Astrocyte of the cerebellum (primary cell): ENCODE results near the gene TCP11.

Experiments used
- DNase-seq: peaks from one replicate; pipeline ENCODE4 v3.0.0-alpha.2; 2011; ENCODE audit warnings: low read depth
- H3K4me3 ChIP-seq: 2 replicates; pipeline ENCODE4 v1.5.1; 2011; ENCODE audit warnings: mild to moderate bottlenecking, low read depth, low read length, moderate library complexity
- in situ Hi-C: cut with HindIII; loops from 2 replicates; pipeline ENCODE4 v1.10.0; 2017; ENCODE audit warnings: low sequenced_read_pairs
- TF ChIP-seq, protein P1 (sequence below): IDR thresholded peaks from 2 replicates; pipeline ENCODE4 v1.5.1; 2012; ENCODE audit warnings: low read length, low read depth, moderate library complexity, mild to moderate bottlenecking; ENCODE audit errors: missing control alignments

Gene TCP11

GRCh38 chr6:35105078-35105477 is 36.1 kb downstream of the TCP11 start:
- H3K4me3 ChIP-seq, result no peak overlapping the region
- TF ChIP-seq, protein P1, sequence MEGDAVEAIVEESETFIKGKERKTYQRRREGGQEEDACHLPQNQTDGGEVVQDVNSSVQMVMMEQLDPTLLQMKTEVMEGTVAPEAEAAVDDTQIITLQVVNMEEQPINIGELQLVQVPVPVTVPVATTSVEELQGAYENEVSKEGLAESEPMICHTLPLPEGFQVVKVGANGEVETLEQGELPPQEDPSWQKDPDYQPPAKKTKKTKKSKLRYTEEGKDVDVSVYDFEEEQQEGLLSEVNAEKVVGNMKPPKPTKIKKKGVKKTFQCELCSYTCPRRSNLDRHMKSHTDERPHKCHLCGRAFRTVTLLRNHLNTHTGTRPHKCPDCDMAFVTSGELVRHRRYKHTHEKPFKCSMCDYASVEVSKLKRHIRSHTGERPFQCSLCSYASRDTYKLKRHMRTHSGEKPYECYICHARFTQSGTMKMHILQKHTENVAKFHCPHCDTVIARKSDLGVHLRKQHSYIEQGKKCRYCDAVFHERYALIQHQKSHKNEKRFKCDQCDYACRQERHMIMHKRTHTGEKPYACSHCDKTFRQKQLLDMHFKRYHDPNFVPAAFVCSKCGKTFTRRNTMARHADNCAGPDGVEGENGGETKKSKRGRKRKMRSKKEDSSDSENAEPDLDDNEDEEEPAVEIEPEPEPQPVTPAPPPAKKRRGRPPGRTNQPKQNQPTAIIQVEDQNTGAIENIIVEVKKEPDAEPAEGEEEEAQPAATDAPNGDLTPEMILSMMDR, result no peak
- no peak for DNase-seq
- in situ Hi-C loops, result no loop called here

DNA sequence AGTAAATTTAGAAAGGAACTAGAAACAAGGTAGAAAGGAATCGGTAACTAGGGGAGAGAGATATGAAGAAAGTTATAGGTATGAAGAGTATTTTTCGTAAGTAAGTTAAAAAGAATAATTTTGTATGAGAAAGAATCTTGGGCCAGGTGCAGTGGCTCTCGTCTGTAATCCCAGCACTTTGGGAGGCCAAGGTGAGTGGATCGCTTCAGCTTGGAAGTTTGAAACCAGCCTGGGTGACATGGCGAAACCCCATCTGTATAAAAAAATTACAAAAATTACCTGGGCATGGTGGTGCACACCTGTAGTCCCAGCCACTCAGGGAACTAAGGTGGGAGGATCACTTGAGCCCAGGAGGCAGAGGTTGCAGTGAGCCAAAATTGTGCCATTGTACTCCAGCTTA is 42.0 kb downstream of the TCP11 start:
- in situ Hi-C loops, result no loop called here
- H3K4me3 ChIP-seq, result no peak overlapping the region
- TF ChIP-seq, protein P1, result no peak
- no peak for DNase-seq

DNA sequence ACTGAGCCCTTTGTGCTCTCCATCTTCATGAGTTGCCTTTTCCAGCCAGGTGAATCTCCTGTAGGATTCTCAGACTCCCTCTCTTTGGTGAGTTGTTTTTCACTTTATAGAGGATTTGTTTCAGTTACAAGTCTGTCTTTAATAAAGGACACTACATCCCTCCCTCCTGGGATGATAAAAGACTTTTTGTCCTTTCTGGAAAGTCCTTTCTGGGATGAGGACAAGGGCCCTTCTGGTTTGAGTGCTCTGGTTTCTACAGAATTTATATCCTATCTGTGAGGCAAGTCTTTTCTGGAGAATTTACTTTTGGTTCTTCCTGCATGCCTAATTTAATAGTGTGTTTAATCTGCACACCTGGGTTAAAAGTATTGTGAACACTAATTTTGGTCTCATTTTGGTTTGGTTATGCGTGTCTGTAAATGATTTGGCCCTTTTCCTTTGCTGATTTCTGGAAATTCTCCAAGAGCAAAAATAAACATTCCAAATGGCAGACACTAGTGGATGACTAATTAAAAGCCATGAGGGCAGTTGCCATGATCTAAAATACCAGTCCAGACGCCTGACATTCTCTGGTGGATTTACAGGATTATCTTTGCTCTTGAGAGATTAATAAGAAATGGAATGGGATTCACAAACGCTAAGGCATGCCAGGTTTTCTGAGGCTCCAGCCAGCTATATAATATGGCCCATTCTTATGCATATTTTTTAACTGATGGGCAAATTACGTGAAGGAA is 44.8 kb downstream of the TCP11 start:
- in situ Hi-C loops, result no loop called here
- TF ChIP-seq, protein P1, result no peak
- no peak overlapping the region for H3K4me3 ChIP-seq
- peak; percentile 51 for DNase-seq

- no peak overlapping the region for H3K4me3 ChIP-seq
- TF ChIP-seq, protein P1, result no peak
- in situ Hi-C loops, result no loop called here
- no peak for DNase-seq
Measured at GRCh38 chr6:35094183-35094582, 47.0 kb downstream of the TCP11 start.

DNA sequence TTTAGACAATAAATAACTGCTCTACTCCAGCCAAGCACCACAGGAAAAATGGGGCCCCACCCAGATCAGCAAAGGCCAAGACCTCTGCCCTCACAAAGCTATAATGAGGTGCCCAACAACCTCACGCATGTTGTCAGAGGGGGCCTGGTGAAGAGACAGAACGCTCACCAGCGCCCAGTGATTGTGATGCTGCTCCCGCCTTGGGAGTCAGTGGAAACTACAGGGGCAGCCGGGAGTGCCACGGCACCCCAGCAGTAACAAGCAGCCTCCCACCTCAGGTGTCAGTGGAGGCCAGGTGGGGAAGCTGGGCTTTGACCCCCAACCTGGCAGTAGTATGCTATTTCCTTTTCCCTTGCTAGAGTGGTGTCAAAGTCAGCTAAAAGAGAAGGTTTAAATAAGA is 47.4 kb downstream of the TCP11 start:
- no peak overlapping the region for H3K4me3 ChIP-seq
- DNase-seq, result no peak
- in situ Hi-C loops, result no loop called here
- TF ChIP-seq, protein P1, result no peak

GRCh38 chr6:35093118-35093445 is 48.1 kb downstream of the TCP11 start:
- no peak for DNase-seq
- TF ChIP-seq, protein P1, result no peak
- H3K4me3 ChIP-seq, result no peak overlapping the region
- in situ Hi-C loops, result no loop called here
